ENCODE data around the gene KLK1.
"Not testable (repeated sequence)": the region's sequence is repeated elsewhere in the genome, so short reads cannot be mapped to it uniquely, and the experiment has no call there.

The KLK1 gene

DNA sequence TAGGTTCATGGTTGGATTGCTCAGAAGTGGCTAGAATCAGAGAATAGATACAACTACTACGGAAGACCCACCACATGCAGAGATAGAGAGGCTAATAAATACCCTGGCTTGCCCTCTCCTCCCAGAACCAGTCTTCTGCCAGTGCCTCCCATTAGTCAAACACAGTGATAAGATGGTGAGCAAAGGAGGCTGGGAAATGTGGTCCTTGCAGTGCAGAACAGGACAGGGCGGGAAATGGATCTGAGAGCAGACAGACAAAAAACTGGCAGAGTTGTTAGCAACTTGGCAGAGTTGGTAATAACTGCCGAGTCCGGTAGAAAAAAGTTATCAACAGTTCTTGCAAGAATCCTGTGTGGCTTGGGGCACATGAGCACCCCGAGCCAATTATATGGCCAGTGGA, 8.7 kb downstream of the KLK1 start:
- no peak for DNase-seq (ENCODE audit: low spot score)

DNA sequence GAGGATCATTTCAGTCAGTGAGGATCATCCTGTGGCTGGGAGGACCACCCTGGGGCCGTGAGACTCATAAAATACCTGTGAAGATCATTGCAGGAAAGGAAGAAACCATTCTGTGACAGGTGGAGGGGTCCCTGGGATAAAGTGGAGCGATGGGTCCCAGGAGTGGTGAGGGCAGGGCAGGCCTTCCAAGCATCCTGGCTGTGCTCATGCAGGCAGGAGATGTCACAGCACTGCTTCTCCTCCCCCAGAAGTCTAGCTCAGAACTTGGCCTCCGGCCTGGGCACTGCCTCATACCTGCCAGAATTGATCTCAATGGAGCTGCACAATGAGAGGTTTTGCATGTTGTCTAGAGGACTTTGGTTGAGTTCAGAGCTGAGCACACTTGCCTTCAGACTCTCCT, 11.1 kb downstream of the KLK1 start:
- no peak for DNase-seq (ENCODE audit: low spot score)

DNA sequence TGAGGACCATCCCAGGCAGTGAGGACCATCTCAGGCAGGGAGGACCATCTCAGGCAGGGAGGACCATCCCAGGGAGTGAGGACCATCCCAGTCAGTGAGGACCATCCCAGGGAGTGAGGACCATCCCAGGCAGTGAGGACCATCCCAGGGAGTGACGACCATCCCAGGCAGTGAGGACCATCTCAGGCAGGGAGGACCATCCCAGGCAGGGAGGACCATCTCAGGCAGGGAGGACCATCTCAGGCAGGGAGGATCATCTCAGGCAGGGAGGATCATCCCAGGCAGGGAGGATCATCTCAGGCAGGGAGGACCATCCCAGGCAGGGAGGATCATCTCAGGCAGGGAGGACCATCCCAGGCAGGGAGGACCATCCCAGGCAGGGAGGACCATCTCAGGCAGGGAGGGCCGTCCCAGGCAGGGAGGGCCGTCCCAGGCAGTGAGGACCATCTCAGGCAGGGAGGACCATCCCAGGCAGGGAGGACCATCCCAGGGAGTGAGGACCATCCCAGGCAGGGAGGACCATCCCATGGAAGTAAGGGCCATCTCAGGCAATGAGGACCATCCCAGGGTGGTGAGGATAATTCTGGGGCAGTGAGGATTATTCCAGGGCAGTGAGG, 11.9 kb downstream of the KLK1 start:
- DNase-seq (ENCODE audit: low spot score): not testable (repeated sequence)

DNA sequence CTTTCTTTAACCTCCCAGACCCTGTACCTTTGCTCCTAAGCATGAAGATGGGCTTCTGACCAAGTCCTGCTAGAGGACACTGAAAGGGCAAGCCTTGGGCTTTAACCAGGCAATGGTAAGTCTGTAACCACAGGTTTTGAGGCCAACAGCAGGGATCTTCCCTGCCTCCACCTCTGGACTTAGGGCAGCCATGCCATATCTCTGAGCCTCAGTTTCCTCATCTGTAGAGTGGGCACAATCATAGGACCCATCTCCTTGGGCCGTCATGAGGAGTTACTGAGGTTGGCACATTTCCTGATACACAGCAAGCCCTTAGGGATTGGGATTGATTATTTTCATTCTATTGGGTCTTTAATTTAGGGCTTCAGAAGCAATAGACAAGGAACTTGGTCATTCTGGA, 14.7 kb downstream of the KLK1 start:
- no peak for DNase-seq (ENCODE audit: low spot score)

DNA sequence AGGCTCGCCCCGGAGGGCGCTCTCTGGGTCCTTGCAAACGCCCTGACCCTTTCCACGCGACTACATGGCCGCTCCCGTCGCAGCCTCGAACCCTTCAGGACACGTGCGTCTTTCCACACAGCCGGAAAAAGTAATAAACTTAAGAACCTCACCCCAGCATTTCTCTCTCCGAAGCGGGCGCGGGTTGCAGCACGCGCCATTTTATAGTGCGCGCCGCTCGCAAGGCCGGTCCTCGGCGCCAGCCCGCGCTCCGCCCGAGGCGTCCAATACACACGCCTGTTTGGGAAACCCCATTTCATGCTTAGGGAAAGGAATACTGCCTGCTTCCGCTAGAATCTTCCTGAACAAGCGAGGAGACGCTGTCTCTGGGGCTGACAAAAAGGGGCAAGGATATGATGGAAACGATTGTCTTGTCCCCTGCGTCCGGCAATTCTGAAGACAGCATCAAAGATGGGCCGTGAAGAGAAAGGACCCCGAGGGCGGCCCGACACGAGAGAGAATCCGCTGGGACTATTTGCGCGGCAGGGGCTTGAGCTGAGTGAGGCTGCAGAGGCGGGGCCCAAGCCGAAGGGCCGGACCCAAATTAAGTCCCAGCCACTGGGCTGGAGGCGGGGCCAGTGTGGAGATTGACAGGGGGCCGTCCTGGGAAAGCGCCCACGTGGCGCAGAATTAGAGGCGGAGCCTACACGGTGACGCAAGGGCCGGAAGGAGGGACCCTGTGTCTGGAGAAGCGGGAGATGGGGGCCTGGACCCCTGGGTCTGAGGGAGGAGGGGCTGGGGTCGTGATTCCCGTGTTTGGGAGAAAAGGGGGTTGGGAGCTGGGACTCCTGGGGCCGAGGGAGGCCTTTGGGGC, 18.9 kb downstream of the KLK1 start:
- peak; percentile 99 for DNase-seq (ENCODE audit: low spot score)

DNA sequence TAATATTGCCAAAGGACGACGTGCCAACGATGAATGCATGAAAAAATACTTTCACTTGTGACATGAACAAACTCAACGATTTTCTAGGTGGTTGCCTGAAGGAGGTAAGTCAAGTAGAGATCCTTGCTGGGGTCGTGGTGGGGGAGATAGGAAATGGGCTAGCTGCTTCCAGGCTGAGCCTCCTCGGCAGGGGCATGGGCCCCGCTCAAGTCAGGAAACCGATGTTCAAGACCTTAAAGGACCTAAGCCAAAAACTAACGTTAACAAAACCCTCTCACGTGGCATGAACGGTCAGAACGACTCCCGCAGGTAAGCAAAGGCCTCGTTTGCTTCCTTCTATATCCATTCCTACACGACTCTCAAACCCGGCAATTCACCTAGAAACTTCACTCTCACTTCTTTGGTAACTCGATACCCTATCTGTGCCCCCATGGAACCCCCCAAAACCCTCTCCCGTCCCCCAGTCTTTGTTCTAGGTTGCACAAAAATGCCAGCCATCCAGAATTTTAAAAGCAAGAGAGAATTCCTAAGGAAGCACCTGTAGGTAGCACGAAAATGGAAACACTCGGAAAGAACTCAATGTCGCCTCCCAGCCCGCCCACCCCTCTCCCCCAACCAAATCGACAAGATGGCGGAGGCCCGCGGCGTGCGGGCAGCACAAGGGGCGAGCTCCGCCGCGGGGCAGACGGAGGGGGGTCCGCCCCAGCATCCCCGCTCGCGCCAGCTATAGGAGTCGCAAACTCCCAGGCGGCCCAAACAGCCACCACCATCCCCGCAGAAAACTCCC, 19.8 kb downstream of the KLK1 start:
- DNase-seq (ENCODE audit: low spot score): no peak

DNA sequence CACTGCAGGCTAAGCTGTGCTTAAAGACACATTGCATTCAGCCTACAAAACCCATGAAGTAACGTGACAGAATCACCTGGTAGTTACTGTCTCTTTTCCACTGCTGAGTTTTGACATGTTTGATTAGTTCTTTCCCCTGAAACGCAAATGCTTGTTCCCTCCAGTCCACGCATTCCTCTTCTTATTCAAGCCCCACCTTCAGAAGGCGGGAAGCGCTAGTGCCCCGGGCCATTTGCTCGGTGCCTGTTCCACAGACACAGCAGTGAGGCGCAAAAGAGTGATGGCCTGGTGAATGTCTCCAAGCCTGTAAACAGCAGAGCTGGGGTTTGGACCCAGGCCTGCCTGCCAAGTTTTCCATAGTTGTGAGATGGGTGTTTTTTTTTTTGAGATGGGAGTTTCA, 22.5 kb downstream of the KLK1 start:
- no peak for DNase-seq (ENCODE audit: low spot score)

DNA sequence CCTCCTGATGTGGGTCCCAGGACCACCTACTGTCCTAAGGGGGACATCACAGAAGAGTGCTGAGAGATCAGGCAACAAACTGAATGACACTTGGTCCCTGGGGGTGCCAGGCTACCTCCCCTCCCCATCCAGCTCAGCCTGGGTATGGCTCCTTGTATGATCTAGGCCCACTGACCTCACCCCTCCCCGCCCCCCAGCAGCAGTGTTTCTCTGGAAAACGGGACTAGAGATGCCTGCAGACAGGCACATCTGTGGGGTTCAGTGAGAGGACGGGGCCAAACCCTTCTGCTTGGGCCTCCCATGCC, 24.1 kb downstream of the KLK1 start:
- no peak for DNase-seq (ENCODE audit: low spot score)

DNA sequence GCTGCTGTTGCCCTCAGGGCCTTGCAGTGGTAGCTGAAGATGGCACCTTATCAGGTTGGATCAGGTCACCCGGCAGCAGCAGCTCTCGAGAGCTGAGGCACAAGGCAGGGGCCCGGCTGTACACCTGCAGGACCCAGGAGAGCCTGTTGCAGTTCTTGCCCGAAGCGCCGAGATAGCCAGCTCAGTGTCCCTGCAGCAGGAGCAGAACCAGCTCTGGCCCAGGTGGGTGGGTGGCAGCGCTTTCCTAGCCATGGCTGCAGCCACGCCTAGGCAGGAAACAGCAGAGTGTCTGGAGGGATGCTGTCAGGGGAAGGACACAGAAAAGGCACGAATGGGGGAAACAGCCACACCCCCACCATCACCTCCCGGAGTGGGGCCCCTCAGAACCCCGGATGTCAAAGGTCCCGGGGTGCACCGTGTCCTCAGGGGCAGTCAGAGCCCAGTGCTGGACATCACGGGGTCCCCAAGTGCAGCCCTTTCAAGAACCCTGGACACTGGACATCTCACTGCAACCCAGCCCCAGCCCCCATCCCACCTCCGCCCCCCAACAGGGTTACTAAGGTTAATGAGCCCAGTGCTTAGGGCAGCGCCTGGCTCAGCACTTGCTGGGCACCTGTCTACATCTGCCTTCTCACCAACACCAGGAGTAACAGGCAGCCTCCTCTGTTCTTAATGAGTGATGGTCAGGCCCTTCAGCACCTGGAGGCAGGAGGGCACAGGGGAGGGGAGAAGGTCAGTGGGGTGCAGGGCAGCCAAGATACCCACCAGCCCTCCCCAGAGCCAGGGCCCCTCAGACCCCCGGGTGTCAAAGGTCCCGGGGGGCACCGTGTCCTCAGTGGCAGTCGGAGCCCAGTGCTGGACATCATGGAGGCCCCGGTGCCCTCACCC, 24.7 kb downstream of the KLK1 start:
- DNase-seq (ENCODE audit: low spot score): no peak

DNA sequence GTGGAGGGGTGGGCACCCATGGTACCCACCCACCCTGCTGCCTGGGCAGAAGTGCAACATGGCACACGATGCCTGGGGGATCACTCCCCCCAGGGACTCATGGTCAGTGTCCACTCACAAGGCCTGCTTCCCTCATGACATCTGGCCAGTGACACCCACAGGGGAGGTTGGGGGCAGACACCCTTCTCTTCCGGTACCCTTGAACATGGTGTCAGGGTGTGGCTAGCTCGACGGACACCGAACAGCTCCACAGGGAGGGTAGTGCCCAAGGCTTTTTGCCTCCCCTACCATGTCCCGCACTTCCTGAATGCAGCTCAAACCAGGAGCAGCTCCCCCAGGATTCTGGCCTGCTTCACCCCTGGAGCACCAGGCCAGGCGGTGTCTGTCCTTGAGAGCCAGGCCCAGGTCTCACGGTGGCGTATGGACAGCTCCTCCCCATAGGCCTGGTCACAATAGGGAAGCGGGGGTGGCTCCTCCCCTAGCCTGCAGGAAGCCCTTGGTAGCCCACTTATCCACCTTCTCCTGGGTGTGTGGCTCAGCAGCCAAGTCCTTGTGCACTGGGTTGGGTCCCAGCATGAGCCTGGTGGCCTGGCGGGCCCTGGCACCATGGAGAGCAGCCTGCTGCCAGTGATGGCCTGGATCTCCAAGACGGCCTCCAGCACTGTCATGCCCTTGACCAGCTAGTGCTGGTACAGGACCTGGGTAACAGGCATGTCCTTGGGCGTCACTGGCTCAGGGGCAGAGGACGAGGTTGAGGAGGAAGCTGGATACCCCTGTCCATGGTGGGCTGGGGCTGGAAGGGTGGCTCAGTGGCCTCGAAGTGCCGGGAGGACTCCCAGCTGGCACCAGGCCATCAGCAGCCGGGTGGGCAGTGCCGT, 25.6 kb downstream of the KLK1 start:
- DNase-seq (ENCODE audit: low spot score): no peak

DNA sequence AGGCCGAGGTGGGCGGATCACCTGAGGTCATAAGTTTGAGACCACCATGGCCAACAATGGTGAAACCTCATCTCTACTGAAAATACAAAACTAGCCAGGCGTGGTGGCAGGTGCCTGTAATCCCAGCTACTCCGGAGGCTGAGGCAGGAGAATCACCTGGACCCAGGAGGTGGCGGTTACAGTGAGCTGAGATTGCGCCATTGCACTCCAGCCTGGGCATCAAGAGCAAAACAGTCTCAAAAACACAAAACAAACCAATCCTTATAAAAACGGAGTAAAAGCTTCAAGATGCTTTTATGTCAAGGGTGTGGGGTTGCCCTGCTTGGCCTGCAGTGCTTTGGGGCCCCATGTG, 26.2 kb downstream of the KLK1 start:
- DNase-seq (ENCODE audit: low spot score): no peak

DNA sequence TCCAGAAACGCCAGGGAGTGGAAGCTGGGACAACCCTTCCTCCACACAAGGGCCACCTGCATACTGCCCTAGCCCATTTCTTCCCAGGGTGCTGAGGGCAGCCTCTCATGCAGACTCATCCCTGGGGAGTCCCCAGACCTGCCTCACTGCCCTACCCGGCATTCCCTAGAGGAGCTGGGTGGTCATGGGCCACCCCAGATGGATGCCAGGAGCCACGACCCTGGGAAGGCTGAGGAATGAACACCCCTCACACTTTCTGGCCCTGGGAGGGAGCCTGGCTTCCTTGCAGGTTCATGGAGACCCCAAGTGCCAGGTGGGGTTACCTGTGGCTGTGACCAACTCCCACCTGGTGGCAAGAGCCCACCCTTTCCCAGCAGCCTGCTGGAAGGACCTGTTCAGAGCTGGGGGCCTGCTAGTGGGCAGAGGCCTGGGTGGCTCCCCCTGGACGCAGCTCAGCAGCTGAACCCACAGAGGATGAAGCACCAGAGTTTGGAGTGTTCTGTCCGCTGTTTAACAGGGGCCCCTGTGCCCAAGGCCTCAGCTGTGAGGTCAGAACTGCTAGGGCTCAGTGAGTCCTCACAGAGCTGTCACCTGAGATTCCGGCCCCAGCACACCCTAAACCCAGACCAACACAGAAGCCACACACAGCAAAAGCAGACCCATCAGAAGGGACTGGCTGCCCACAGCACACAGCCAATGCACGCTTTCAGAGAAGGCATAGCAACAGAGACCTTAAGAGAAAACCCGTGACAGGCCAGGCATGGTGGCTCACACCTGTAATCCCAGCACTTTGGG, 26.8 kb downstream of the KLK1 start:
- DNase-seq (ENCODE audit: low spot score): no peak

DNA sequence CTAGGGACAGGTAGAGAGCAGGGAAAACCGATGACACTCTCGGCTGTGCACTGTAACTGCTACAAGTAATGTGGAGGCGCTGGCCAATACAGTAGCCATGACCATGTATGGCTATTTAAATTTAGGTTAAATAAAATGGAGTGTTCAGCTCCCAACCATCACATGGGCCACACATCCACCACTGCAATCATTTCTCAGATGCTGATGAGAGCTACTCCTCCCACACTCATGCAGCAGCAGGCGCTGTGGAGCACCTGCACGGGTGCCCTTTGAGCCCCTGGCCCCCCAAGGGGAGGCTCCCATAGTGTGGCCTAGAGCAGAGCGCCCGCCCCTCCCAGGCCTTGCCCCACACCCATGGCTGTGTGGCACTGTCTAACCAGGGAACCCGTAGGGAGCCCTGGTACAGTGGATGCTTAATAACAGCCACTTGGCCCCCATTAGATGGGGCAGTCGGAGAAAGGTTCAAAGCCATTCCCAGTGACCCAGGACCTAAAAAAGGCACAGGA, 27.4 kb downstream of the KLK1 start:
- DNase-seq (ENCODE audit: low spot score): no peak

DNA sequence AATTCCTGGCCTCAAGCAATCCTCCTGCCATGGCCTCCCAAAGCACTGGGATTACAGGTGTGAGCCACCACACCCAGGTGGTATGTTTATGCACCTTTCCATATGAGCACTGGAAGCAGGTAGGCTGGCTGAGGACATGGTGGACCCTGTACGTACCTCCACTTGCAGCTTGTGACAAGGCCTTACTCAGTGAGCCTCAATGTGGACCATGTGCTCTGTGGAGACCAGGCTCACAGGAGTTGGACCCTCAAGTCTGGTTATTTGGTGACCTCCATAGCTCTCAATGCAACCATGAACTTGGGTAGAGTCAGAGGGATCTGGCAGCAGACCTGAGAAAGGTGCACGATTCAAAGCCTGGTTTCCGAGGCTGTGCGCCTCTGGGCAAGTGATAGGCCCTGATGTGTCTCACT, 27.9 kb downstream of the KLK1 start:
- DNase-seq (ENCODE audit: low spot score): no peak

DNA sequence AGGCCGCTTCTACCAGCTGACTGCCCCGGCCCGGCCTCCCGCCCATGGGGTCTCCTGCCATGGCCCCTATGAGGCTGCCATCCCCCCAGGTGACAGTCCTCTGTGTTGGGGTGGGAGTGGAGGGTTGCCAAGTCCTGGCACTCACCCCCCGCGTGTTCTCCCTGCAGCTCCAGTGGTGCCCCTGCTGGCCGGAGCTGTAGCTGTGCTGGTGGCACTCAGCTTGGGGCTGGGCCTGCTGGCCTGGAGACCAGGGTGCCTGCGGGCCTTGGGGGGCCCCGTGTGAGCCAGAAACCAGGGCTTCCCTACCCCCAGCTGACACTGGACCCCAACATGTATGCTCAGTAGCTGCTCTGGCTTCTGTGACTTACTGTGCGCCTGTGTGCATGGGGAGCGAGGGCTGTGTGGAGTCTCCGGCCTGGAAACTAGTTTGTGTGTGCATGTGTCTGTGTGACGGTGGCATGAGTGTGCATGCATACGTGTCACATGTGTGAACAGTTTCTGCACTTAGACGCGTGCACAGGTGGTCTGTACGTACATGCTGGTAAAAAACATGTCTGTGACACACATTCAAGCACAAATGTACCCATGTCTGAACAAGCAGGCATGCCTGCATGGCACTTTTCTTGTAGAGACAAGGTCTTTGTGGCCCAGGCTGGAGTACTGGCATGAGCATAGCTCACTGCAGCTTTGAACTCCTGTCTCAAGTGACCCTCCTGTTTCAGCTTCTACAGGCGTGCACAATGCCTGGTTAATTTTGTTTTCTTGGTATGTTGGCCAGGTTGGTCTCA, 28.5 kb downstream of the KLK1 start:
- no peak for DNase-seq (ENCODE audit: low spot score)

DNA sequence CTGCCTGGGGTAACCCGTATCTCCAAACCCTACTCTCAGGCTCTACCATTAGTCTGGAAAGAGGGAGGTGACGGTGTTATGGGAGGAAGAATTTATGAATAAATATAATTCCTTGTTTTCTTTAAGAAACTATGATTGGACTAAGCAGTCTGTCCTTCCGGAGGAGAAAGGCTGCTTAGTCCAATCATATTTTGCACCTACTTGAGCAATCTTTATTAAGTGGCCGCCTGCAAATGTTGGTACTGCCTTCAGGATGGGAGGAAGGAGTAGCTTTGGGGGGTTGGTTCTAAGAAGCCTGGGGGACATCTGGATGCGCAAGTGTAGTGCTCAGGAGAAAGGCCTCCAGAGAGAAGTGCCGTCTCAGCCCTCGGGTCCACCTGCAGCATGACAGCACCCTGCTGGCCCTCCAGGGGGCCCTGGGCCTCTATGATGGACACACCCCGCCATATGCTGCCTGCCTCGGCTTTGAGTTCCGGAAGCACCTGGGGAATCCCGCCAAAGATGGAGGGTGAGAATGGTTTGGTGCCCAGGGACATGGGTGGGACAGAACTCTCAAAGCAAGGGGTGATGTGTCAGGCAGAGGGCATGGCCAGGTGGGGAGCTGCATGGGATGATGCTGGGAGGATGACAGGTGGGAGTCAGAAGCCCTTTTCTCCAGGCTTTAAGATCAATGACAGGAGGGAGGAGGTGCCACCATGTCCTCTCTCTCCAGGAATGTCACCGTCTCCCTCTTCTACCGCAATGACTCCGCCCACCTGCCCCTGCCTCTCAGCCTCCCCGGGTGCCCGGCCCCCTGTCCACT, 29.3 kb downstream of the KLK1 start:
- DNase-seq (ENCODE audit: low spot score): no peak

DNA sequence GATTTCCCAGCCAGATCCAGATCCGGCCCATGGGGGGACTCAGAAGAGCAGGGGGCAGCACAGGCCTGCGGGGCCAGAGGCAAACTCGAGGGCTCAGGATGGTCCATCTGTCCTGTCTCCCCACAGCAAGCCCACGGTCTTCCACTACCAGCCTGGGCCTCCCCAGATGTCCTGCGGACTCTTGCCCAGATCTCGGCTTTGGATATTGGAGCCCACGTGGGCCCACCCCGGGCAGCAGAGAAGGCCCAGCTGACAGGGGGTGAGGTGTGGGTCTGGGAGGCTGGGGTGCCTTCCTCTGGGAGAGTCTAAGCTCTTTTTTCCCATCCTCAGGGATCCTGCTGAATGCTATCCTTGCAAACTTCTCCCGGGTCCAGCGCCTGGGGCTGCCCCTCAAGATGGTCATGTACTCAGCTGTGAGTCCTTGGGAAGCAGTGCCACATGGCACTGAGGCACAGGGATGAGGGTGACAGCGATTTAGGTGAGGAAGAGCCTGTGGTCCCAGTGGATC, 30.0 kb downstream of the KLK1 start:
- no peak for DNase-seq (ENCODE audit: low spot score)
